GM21528 (cell line): ENCODE data around the gene OR1S2.
"Not testable (repeated sequence)": the region's sequence is repeated elsewhere in the genome, so short reads cannot be mapped to it uniquely, and the experiment has no call there.

Source experiments
- ATAC-seq: cut with Tn5 transposase; IDR thresholded peaks from one replicate; pipeline ENCODE4 v1.9.1; 2021; ENCODE audit warnings: mild to moderate bottlenecking, moderate library complexity; ENCODE audit not compliant: unreplicated experiment, low FRiP score

OR1S2 gene, protein sequence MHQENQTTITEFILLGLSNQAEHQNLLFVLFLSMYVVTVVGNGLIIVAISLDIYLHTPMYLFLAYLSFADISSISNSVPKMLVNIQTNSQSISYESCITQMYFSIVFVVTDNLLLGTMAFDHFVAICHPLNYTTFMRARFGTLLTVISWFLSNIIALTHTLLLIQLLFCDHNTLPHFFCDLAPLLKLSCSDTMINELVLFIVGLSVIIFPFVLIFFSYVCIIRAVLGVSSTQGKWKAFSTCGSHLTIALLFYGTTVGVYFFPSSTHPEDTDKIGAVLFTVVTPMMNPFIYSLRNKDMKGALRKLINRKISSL

DNA sequence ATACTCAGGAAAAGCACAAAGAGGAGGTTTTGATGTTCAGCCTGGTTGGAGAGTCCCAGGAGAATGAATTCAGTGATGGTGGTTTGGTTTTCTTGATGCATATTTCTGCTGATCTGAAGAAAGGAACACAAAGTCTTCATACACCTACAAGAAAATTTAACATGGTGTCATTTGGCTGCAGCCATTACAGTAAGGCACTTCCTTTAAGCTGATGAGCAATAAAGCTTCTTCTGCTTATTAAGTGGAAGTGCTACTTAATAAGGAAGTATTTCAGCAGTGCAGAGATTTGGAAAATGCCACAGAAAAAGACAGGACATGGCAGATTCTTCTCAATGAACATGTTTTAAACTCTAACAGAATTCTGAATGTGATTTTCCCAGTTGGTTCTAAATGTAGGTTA, at the start of gene OR1S2:
Gene OR1S2, minus strand, starts transcription at position 101 of the 400 bp plus-strand sequence. Its CDS starts 0 bp downstream, at position 101.
- ATAC-seq = no peak

DNA sequence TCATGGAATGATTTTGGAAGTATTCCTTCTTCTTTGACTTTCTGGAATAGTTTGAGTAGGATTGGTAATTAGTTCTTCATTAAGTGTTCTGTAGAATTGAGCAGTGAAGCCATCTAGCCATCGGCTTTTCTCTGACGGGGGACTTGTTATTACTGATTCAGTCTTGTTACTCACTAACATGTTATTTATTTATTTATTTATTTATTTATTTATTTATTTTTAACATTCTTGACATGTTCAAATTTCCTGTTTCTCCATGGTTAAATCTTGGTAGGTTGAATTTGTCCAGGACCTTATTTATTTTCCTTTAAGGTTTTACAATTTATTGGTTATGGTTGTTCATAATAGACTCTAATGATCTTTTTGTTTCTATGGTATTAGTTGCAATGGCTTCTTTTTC, 40.0 kb upstream of the OR1S2 start:
- no peak for ATAC-seq

DNA sequence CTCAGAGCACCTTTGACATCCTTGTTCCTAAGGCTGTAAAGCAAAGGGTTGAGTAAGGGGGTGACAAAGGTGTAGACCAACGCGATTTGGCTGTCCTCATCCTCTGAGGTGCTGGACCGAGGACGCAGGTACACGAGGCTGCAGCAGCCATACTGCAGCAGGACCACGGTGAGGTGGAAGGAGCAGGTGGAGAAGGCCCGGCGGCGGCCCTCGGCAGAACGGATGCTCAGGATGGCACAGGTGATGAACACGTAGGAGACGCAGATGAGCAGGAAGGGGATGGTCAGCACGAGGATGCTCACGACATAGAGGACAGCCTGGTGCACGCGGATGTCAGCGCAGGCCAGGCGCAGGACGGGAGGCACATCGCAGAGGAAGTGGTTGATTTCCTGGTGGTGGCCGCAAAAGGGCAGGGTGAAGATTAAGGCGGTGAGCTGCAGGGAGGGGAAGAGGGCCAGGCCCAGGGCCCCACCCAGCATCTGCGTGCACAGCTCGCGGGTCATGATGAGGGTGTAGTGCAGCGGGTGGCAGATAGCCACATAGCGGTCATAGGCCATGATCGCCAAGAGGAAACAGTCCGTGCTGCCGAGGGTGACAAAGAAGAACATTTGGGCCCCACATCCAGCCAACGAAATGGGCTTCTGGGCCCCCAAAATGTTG, 24.1 kb upstream of the OR1S2 start:
- ATAC-seq = no peak

DNA sequence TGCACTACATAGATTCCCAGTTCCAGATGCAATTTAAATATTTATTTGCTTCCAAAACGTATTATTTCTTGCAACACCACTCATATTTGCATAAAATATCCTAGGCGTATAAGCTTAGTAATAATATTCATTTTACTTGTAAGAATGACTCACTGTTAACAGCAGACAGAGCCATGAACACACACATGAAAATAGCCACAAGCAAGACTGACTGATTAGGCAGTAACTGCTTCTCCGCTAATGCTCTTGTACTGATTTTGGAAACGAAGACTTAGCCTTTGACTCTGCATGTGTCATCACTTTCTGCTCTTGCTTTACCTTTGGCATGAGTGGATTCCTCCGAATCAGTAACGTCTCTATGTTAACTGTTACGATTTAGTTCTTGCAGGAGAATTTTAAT, 18.8 kb upstream of the OR1S2 start:
- ATAC-seq = no peak

DNA sequence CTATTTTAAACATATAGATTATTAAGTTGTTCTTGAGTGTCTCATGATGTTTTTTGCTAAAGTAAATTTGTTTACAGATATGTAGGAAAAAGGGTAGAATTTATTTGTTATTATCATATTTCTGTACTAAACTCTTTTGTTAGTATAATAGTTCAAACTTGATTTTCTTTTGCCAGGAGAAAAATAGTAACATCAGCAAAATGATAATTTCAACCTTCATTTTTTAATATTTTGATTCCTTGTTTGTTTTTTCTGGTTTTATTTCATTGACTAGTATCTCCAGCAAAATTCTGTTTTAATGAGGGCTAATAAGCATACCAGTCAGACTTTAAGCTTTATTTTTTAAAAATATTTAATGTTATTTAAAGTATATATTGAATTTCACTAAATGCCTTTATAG, 12.5 kb upstream of the OR1S2 start:
- ATAC-seq = no peak

DNA sequence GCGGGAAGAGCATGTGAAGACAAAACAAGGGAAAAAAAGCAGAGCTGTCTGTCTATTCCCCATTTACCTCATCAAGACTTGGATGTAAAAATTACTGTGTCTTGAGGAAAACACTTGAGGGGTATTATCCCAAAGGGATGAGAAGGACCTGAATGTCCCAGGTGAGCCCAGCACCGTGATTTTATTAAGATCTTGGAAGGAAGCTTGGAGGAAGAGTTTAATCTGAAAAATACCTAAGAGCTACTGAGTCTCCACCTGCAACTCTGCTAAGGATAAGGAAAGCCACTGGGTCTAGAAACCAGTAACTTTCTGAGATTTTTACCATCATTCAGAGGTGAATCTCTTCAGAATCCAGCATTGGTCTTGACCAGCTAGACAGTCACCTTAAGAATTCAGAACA, 8.5 kb upstream of the OR1S2 start, which contains the start of gene OR1S1:
Gene OR1S1, plus strand, starts transcription at position 301 of the 400 bp plus-strand sequence.
- not testable (repeated sequence) for ATAC-seq

DNA sequence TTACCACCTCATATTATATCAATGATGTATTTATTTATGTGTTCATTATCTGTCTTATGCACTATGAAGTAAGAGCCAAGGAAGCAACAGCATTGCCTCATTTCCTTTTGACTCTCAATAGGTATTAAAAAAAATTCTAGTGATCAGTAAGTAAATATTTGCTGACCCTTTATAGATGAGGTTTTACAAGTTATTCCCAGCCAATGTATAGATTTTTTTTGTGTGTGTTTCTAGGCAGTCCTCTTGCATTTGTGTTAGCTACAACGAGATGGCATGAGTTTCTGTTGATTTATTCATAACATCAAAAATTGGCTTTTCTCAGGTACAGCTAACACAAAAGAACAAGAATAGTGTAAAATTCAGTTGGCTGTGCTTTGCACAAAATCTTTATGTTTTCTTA, 4.7 kb downstream of the OR1S2 start:
- no peak for ATAC-seq

DNA sequence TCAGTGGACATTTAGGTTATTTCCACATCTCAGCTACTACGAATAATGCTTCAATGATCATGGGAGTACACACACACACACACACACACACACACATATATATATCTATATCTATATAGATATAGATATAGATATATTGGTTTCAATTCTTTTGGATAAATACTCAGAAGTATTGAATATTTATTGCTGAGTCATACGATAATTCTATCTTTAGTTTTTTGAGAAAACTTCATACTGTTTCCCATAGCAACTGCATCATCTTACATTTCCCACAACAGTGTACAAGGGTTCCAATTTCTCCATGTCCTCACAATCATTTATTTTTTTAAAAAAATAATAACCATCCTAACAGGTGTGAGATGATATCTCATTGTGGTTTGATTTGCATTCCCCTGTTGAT, 8.0 kb downstream of the OR1S2 start:
- ATAC-seq = no peak

DNA sequence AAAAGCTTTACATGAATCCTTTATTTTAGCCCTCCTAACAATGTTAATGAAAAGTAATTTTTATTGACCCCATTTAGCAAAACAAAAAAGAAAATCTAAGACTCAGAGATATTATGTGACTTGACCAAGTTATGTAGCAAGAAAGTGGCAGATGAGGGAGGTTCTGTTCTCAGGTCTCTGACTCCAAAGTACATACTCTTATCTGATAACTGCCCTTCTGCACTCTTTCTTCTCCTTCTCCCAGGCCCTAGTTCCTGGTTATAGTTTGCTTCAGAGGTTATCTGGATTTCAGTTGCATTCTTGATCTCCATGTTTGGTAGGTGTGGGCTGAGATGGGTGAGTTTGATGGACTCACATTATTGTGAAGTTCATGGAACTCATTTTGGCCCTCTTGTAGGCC, 10.6 kb downstream of the OR1S2 start:
- no peak for ATAC-seq

DNA sequence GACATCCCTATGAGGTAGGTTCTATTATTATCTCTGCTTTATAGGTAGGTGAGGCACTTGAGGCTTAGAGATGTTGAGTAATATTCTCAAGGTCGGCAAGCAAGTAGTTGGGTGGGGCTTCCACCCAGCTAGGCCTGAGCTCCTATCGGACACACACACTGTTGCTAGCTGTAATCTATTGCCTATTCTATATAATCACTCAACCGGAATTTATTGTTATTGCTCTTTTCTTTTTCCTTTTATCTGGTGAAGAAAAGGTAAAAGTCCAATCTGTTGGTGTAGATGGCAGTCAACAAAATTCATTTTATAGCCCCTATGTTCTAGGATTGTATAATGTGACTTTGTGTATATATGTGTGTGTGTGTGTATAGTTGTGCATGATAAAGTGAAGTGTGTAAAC, 11.7 kb downstream of the OR1S2 start:
- no peak for ATAC-seq

DNA sequence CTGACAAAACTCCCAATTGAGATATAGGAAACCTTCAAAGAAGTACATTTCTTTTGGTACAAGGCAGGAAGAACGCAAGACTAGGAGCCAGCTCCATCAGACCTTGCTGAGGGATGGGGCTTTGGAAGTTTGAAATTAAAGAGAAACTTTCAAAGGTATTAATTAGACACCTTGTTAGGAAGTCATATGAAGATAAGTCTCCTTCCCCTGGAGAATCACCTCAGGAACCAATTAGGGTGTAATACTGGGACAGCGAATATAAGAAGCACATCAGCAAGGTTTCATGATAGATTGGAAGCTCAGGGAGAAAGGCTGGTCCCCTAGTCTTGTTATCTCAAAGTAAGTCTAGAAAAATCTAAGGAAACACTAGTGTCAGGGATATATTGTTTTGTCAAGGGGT, 15.2 kb downstream of the OR1S2 start, which contains the start of gene OR9Q2:
Gene OR9Q2, plus strand, starts transcription at position 301 of the 400 bp plus-strand sequence. CDS start 1,421 bp downstream, outside the sequence.
- ATAC-seq = no peak

DNA sequence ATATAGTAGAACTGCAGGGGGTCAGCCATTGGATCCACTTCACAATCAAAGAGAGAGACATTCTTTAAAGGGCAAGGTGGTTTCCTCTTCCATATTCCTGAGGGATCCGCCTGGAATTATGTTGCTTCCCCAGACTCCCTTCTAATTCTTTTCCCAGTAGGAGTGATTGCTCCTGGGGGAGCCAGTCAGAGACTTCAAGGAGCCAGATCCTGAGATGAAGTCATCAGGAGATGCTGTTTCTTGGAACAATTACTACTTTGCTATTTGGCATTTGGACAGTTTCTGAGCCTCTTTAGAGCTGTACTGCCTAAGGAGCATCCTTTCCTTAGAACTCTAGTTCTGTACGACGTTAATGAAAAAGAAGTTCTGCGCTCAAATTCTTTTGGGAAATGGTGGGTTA, 17.0 kb downstream of the OR1S2 start:
- ATAC-seq = no peak

DNA sequence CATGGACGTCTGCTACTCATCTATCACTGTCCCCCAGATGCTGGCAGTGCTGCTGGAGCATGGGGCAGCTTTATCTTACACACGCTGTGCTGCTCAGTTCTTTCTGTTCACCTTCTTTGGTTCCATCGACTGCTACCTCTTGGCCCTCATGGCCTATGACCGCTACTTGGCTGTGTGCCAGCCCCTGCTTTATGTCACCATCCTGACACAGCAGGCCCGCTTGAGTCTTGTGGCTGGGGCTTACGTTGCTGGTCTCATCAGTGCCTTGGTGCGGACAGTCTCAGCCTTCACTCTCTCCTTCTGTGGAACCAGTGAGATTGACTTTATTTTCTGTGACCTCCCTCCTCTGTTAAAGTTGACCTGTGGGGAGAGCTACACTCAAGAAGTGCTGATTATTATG, 24.3 kb downstream of the OR1S2 start:
- no peak for ATAC-seq

DNA sequence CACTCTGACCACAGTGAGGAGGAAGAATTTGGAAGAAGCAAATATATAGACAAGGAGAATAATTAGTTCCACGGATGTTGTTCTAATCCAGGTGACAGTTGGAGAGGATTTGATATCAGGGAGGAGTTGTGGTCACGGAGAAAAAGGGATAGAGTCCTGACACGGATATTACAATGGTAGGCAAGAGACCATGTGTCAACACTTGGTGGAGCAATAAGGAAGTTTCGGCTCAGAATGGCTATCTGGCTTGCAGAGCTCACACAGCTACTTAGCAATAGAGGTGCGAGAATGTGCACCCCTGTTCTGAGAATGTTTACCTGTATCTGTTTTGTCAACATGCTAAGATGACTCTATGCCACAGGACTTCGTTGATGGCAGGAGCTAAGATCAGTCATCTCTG, 25.5 kb downstream of the OR1S2 start:
- no peak for ATAC-seq

DNA sequence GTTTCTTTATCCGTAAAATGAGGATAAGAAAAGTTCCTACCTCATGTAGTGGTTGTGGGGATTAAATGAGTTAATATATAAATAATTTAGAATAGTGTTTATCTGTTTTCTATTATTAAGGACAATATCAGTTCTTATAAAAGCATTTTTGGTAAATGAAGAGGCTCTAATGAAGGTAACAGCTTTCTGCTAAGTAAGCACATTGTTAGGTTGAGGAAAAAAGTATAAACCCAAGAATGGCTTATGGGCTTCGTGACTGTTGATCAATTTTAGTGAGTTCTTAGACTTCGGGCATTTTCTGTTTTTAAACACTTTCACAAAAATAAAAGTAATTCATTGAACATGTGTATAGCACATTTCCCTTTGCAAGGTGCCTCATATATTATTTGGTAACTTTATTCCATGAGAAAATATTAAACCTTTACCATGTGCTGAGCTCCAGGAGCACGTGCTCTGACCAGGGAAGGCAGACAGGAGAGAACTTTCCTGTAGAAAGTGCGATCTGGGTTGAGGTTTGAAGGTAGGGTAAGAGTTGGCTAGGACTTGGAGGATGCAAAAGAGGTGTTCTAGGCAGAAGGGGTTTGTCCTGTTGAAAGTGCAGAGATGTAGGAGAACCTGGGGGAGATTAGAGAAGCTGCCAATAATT, 26.4 kb downstream of the OR1S2 start:
- ATAC-seq = no peak

DNA sequence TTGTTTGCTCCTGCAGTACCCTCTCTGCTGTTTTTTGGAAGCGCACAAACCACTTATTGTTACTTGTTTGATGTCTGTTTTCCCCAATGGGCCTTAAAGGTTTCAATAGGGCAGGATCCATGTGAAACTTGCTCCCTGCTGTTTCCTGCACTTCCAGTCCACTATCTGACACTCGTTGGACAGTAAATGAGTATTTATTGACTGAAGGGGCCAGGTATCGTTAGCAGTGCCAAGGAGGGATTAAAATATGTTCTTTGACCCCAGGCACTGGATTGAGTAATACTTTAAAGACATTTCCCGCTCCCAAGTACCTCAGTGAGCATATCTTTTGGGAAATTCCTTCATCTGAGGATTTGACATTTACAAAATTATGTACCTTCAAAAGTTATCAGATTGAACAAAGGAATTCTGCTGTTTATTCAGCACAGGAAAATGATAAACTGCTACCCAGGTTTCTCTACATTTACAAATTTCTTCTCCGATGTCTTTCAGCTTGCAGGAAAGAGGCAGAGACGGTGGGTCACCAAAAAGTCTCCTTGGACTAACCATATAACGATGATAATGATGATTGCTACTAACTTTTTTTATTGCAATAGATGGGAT, 38.3 kb downstream of the OR1S2 start:
- no peak for ATAC-seq

DNA sequence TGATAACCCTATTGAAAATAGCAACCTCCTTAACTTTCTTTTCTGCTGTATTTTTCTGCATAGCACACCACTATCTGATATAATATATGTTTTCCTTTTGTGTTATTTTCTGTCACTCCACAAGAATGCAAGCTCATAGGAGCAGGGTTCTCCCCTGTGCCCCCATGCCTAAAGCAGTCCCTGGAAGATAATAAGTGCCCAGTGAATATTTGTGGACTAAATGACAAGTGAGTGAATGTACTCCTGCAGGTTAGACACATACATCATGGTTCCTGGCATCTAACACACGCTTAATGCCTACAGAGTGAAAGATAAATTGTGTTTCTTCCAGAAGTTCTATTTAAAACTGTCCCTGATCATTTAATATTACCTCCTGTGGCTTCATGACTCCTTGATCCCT, 39.0 kb downstream of the OR1S2 start:
- no peak for ATAC-seq

DNA sequence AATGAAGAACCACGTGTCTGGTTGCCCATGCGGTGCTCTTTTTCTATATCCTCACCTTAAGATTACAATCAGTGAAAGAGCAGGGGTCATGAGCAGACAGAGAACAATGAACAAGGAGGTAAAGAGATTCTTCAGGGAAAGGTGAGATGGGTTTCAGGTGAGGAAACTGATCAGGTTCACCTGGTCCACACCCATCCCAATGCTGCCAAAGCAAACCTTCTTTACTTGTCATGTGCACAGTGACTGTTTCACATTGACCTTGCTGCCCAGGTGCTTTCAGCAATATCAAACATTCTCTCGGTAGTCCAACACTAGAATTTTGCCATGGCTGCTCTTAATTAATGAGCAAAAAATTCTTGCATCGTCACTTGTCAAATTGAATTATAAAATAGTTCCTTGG, 39.6 kb downstream of the OR1S2 start:
- ATAC-seq = no peak
